DMS153 treated with DMSO at 0.1 percent for 48 hours (cell line): Measurements from ENCODE around the gene CCT8L2.
"Not testable (repeated sequence)": the region's sequence is repeated elsewhere in the genome, so short reads cannot be mapped to it uniquely, and the experiment has no call there.

ENCODE experiments used
- DNase-seq: peaks from one replicate; lab custom pipeline; 2025; ENCODE audit not compliant: unreplicated experiment; lab: John Stamatoyannopoulos, UW

CCT8L2 gene

GRCh38 chr22:16595251-16595650 lies 2.6 kb upstream of the CCT8L2 start:
- DNase-seq, result not testable (repeated sequence)

GRCh38 chr22:16594026-16594425 lies 1.4 kb upstream of the CCT8L2 start:
- DNase-seq, result no peak

- DNase-seq, result not testable (repeated sequence)
Observed at GRCh38 chr22:16592231-16592630, 379 bp downstream of the CCT8L2 start.

DNA sequence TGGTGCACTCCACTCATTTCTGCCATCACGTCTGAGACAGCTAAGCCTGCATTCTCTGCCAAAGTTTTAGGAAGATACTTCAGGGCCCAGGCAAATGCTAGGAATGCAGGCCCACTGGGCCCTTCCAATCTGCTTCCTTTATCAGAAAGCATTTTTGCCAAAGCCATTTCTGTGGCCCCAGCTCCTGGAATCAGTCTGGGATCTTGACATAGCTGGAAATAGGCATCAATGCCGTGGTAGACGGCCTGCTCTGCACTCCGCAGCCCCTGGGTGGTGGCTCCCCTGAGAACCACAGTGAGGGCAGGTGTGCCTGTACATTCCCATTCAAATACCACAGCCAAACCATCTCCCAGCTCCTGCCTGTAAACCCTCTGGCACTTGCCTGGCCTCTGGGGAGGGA lies 1.5 kb downstream of the CCT8L2 start:
- not testable (repeated sequence) for DNase-seq

DNA sequence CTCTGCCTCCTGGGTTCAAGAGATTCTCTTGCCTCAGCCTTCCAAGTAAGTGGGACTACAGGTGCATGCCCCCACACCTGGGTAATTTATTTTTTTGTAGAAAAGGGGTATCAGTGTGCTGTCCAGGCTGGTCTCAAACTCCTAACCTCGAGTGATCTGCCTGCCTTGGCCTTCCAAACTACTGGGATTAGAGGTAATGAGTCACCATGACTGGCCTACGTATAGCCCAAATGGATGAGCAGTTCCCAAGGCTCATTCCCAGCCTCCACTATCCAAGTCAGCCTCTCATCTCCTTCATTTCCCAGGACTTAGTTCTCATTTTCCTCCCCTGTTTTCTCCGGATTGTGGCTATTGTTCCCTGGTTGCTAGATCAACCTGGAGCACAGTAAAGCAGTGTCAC lies 5.6 kb downstream of the CCT8L2 start:
- DNase-seq, result no peak

- no peak for DNase-seq
Observed at GRCh38 chr22:16586170-16586569, 6.4 kb downstream of the CCT8L2 start.

- DNase-seq, result not testable (repeated sequence)
Observed at GRCh38 chr22:16580872-16581271, 11.7 kb downstream of the CCT8L2 start.

DNA sequence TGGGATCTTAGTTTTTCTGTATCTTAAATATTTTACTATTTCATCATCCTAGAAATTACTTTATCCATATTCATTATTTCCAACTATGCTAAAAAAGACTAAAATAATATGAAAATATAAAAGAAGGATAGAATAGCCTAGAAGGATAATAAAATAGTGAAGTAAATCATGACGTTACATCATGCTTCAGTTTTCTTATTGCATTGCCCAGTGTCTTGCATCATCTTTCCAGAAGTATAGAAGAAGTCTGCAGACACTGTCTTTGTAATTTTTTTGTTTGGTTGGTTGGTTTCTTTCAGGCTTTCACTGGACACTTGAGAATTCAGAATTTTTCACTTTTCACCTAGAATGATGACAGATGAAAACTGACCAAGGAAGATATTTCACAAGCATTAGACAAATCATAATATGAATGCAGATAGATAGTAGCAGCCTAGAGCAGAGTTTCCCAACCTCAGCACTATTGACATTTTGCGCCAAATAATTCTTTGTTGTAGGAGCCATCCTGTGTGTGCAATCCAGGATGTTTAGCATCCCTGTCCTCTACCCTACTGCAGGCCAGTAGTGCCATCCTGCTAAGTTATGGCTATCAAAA lies 23.3 kb downstream of the CCT8L2 start:
- not testable (repeated sequence) for DNase-seq

DNA sequence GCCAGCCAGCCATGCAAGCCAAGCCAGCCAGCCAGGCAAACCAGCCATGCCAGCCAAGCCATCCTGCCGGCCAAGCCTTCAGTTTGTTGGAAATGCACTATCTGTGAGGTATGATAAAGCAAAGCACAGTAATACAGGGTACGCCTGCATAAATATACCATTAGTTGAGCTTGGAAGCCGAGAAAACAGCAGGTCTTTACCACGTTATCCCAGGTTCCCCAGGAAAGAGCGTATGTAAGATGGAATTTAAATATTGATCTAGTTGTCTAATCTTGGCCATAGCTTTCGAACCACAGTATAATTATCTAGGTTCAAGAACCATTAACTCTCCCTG lies 24.2 kb downstream of the CCT8L2 start:
- no peak for DNase-seq

DNA sequence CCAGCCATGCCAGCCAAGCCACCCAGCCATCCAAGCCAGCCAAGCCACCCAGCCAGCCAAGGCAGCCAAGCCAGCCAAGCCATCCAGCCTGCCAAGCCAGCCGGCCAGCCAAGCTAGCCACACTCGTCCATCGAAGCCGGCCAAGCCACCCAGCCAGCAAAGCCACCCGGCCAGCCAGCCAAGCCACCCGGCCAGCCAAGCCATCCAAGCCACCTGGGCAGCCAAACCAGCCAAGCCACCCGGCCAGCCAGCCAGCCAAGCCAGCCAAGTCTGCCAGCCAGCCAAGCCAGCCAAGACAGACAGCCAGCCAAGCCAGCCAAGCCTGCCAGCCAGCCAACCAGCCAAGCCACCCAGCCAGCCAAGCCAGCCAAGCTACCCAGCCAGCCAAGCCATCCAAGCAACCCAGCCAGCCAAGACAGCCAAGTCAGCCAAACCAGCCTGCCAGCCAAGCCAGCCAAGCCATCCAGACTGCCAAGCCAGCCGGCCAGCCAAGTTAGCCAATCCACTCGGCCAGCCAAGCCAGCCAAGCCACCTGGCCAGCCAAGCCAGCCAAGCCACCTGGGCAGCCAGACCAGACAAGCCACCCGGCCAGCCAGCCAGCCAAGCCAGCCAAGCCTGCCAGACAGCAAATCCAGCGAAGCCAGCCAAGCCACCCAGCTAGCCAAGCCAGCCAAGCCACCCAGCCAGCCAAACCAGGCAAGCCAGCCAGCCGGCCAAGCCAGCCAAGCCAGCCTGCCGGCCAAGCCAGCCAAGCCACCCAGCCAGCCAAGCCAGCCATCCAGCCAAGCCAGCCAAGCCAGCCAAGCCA lies 24.8 kb downstream of the CCT8L2 start:
- DNase-seq, result not testable (repeated sequence)

DNA sequence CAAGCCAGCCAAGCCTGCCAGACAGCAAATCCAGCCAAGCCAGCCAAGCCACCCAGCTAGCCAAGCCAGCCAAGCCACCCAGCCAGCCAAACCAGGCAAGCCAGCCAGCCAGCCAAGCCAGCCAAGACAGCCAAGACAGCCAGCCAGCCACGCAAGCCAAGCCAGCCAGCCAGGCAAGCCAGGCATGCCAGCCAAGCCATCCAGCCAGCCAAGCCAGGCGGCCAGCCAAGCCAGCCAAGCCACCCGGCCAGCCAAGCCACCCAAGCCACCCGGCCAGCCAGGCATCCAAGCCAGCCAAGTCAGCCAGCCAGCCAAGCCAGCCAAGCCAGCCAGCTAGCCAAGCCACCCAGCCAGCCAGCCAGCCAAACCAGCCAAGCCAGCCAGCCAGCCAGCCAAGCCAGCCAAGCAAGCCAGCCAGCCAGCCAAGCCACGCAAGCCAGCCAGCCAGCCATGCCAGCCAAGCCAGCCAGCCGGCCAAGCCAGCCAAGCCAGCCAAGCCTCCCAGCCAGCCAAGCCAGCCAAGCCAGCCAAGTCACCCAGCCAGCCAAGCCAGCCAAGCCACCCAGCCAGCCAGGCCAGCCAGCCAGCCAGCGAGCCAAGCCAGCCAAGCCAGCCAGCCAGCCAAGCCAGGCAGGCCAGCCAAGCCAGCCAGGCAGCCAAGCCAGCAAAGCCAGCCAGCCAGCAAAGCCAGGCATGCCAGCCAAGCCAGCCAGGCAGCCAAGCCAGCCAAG lies 26.0 kb downstream of the CCT8L2 start:
- DNase-seq, result not testable (repeated sequence)

DNA sequence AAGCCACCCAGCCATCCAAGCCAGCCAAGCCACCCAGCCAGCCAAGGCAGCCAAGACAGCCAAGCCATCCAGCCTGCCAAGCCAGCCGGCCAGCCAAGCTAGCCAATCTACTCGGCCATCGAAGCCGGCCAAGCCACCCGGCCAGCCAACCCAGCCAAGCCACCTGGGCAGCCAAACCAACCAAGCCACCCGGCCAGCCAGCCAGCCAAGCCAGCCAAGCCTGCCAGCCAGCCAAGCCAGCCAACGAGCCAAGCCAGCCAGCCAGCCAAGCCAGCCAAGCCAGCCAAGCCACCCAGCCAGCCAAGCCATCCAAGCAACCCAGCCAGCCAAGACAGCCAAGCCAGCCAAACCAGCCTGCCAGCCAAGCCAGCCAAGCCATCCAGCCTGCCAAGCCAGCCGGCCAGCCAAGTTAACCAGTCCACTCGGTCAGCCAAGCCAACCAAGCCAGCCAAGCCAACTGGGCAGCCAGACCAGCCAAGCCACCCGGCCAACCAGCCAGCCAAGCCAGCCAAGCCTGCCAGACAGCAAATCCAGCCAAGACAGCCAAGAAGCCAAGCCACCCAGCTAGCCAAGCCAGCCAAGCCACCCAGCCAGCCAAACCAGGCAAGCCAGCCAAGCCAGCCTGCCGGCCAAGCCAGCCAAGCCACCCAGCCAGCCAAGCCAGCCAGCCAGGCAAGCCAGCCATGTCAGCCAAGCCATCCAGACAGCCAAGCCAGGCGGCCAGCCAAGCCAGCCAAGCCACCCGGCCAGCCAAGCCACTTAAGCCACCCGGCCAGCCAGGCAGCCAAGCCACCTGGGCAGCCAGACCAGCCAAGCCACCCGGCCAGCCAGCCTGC lies 26.8 kb downstream of the CCT8L2 start:
- not testable (repeated sequence) for DNase-seq

- not testable (repeated sequence) for DNase-seq
Observed at GRCh38 chr22:16564837-16565584, 27.6 kb downstream of the CCT8L2 start.

GRCh38 chr22:16563555-16564520 lies 28.8 kb downstream of the CCT8L2 start:
- no peak for DNase-seq

- no peak for DNase-seq
Observed at GRCh38 chr22:16562711-16563554, 29.7 kb downstream of the CCT8L2 start.

GRCh38 chr22:16561093-16561658 lies 31.4 kb downstream of the CCT8L2 start:
- DNase-seq, result not testable (repeated sequence)

DNA sequence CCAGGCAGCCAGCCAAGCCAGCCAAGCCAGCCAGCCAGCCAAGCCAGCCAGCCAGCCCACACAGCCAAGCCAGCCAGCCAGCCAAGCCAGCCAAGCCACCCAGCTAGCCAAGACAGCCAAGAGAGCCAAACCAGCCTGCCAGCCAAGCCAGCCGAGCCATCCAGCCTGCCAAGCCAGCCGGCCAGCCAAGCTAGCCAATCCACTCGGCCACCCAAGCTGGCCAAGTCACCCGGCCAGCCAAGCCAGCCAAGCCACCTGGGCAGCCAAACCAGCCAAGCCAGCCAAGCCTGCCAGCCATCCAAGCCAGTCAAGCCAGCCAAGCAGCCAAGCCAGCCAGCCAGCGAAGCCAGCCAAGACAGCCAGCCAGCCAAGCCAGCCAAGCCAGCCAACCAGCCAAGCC lies 32.0 kb downstream of the CCT8L2 start:
- not testable (repeated sequence) for DNase-seq

DNA sequence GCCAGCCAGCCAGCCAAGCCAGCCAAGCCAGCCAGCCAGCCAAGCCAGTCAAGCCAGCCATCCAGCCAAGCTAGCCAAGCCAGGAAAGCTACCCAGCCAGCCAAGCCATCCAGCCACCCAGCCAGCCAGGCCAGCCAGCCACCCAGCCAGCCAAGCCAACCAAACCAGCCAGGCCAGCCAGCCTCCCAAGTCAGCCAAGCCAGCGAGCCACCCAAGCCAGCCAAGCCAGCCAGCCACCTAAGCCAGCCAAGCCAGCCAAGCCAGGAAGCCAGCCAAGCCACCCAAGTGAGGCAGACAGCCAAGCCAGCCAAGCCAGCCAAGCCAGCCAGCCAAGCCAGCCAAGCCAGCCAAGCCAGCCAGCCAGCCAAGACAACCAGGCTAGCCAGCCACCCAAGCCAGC lies 32.6 kb downstream of the CCT8L2 start:
- not testable (repeated sequence) for DNase-seq
